Testis (tissue), 3 donors: Measurements from ENCODE around the gene ZBTB46. TPM values are rescaled to one million over a fixed set of nuclear protein-coding genes. Genes with fewer than 3 reads are reported as not detected.
"Not testable (repeated sequence)": the region's sequence is repeated elsewhere in the genome, so short reads cannot be mapped to it uniquely, and the experiment has no call there.

Experiments
- DNase-seq: peaks from one replicate; pipeline ENCODE4 v3.0.0-alpha.2; 2019
- H3K27ac ChIP-seq, 2 donors: fragments of 200-600 bp; sonication (generic); one replicate each; pipeline ENCODE4 v1.5.1; 2019
- H3K27me3 ChIP-seq: fragments of 200-600 bp; sonication (generic); one replicate; pipeline ENCODE4 v1.5.1; 2019
- H3K36me3 ChIP-seq: fragments of 200-600 bp; sonication (generic); one replicate; pipeline ENCODE4 v1.5.1; 2017; ENCODE audit warnings: low read depth; ENCODE audit errors: missing control alignments
- H3K4me1 ChIP-seq: fragments of 200-600 bp; sonication (generic); one replicate; pipeline ENCODE4 v1.5.1; 2019
- H3K4me3 ChIP-seq, 2 donors: fragments of 200-600 bp; sonication (generic); one replicate each; pipeline ENCODE4 v1.5.1; 2017 to 2019
- H3K9me3 ChIP-seq: fragments of 200-600 bp; sonication (generic); one replicate; pipeline ENCODE4 v1.5.1; 2017
- CTCF ChIP-seq, 3 experiments: fragments of 450-650 bp in 2 of 3; fragments of 200-600 bp in 1 of 3; sonication (generic) in 1 of 3; IDR thresholded peaks; one replicate each; pipeline ENCODE4 v1.5.1; 2016 to 2019; ENCODE audit warnings: antibody characterized with exemption in 3 of 3, mild to moderate bottlenecking in 2 of 3, moderate library complexity in 1 of 3
- POLR2A ChIP-seq: fragments of 450-650 bp; IDR thresholded peaks from one replicate; pipeline ENCODE4 v1.6.1; 2017; ENCODE audit warnings: antibody characterized with exemption, mild to moderate bottlenecking, moderate library complexity
- WGBS, 2 donors: methylation state at CpG; one replicate each; pipeline ENCODE4 v1.1.5; 2018; 5-methylcytosine and 5-hydroxymethylcytosine counted together
- intact Hi-C: fragments of 100-400 bp; cut with DNase I; formaldehyde crosslinking; loops from one replicate; pipeline ENCODE4 v1.15.1; 2023; ENCODE audit warnings: low total_unique reads
- polyA plus RNA-seq: library from polyadenylated mRNA; stranded (reverse); fragments of 350-450 nt; fragmentation: Illumina TruSeq; extraction: RNeasy Lipid Tissue Mini Kit (QIAGEN cat#74804); gene quantifications from one replicate; pipeline ENCODE4 v1.2.3, GENCODE V29; 2014; ENCODE audit warnings: low read depth, low replicate concordance; ENCODE audit not compliant: insufficient read depth
- total RNA-seq, 2 donors: library from RNA; depleted of rRNA; stranded (reverse); fragments of >200 nt; gene quantifications; one replicate each; pipeline ENCODE4 v1.2.3, GENCODE V29; 2016

Gene ZBTB46
- total and polyA plus RNA-seq, 3 donors from 2014 or later, result 5.2 to 15.4 (median 12.5) TPM

- intact Hi-C loops, result no loop called here
- DNase-seq, result no peak
- no peak overlapping the region for H3K4me3 ChIP-seq
- TF ChIP-seq CTCF (IDR thresholded peaks at IDR 0.05), result no peak
- no peak for TF ChIP-seq POLR2A
- WGBS, 2 donors, result 84 to 87% methylated on average over 14 of the region's 14 CpGs
- no peaks in the 10 kb centered on the region for H3K36me3 ChIP-seq
- H3K9me3 ChIP-seq, result no peaks in the 10 kb centered on the region
- H3K27me3 ChIP-seq, result no peaks in the 10 kb centered on the region
- no peak overlapping the region for H3K27ac ChIP-seq
- peaks cover 21% of the 10 kb centered on the region for H3K4me1 ChIP-seq
Observed at GRCh38 chr20:63781181-63781580, 49.9 kb downstream of the ZBTB46 start.

- no peaks in the 10 kb centered on the region for H3K36me3 ChIP-seq
- H3K27ac ChIP-seq, result no peak overlapping the region
- TF ChIP-seq CTCF (IDR thresholded peaks at IDR 0.05), result no peak
- TF ChIP-seq POLR2A, result no peak
- H3K4me1 ChIP-seq, result peaks cover 25% of the 10 kb centered on the region
- H3K27me3 ChIP-seq, result no peaks in the 10 kb centered on the region
- DNase-seq, result no peak
- intact Hi-C loops, result no loop called here
- WGBS, 2 donors, result 77 to 84% methylated on average over 9 of the region's 9 CpGs
- no peaks in the 10 kb centered on the region for H3K9me3 ChIP-seq
- no peak overlapping the region for H3K4me3 ChIP-seq
Observed at GRCh38 chr20:63778857-63779256, 52.2 kb downstream of the ZBTB46 start.

- Histone ChIP-seq H3K4me3 (no peak overlapping the region), H3K9me3 (no peaks in the 10 kb centered on the region), H3K36me3 (no peaks in the 10 kb centered on the region), H3K27me3 (no peaks in the 10 kb centered on the region), H3K27ac (no peak overlapping the region), H3K4me1 (peaks cover 26% of the 10 kb centered on the region)
- WGBS, 2 donors, result 72 to 73% methylated on average over 17 to 19 of the region's 19 CpGs
- intact Hi-C loops, result no loop called here
- TF ChIP-seq POLR2A, result no peak
- TF ChIP-seq CTCF (IDR thresholded peaks at IDR 0.05), result no peak
- DNase-seq, result no peak
Observed at GRCh38 chr20:63778034-63778752, 52.9 kb downstream of the ZBTB46 start.

- TF ChIP-seq CTCF (IDR thresholded peaks at IDR 0.05) (no peak), POLR2A (no peak)
- H3K9me3 ChIP-seq, result no peaks in the 10 kb centered on the region
- 88 to 94% methylated on average over 13 of the region's 13 CpGs for WGBS, 2 donors
- DNase-seq, result no peak
- no peaks in the 10 kb centered on the region for H3K27me3 ChIP-seq
- no peak overlapping the region for H3K4me3 ChIP-seq
- peaks cover 31% of the 10 kb centered on the region for H3K4me1 ChIP-seq
- intact Hi-C loops, result no loop called here
- no peaks in the 10 kb centered on the region for H3K36me3 ChIP-seq
- no peak overlapping the region for H3K27ac ChIP-seq
Observed at GRCh38 chr20:63777614-63778013, 53.5 kb downstream of the ZBTB46 start.

GRCh38 chr20:63776875-63777274 lies 54.2 kb downstream of the ZBTB46 start:
- peaks cover 31% of the 10 kb centered on the region for H3K4me1 ChIP-seq
- H3K27me3 ChIP-seq, H3K4me3 ChIP-seq, intact Hi-C loops, H3K27ac ChIP-seq, H3K36me3 ChIP-seq, H3K9me3 ChIP-seq, DNase-seq: not testable (repeated sequence)
- WGBS, 2 donors, result 85% methylated on average over 19 to 23 of the region's 23 CpGs
